ENCODE results near the gene SPNS3. TPM values are rescaled to one million over a fixed set of nuclear protein-coding genes. Genes with fewer than 3 reads are reported as not detected.

SPNS3 gene
- total and polyA plus RNA-seq, 2 of the 8 experiments (the other 6 are each of a cell fraction or from before 2014, with no cell fraction given), result not detected

GRCh38 chr17:4501295-4501949, 67.7 kb downstream of the SPNS3 start (continued):
- no peak for TF ChIP-seq PHF8 (conservative IDR thresholded peaks at IDR 0.05; ENCODE audit: low read depth, low read length)
- TF ChIP-seq NRF1 (IDR thresholded peaks at IDR 0.05; ENCODE audit: low read depth, low read length), result no peak
- TF ChIP-seq EGR1 (IDR thresholded peaks at IDR 0.05; ENCODE audit: borderline replicate concordance, low read depth, low read length), result no peak
- TF ChIP-seq BACH1 (IDR thresholded peaks at IDR 0.05; ENCODE audit: low read length), result no peak
